ENCODE measurements around the gene GRIA1. TPM values are rescaled to one million over a fixed set of nuclear protein-coding genes. Genes with fewer than 3 reads are reported as not detected.

GRIA1 gene
- total and polyA plus RNA-seq, 2 of the 4 experiments (the other 2 are of a cell fraction) = 0.48 to 1.3 TPM

GRCh38 chr5:153486771-153487170, 3.7 kb upstream of the GRIA1 start:
- no peak overlapping the region for H4K8ac ChIP-seq (ENCODE audit: low read depth in 2 of 2, low read length in 2 of 2)
- intact Hi-C loops (cut with micrococcal nuclease) = no loop called here
- no peaks in the 10 kb centered on the region for H3K9me3 ChIP-seq (ENCODE audit: control insufficient read depth, insufficient read depth, low read length)
- H3K4ac ChIP-seq (ENCODE audit: low read depth, low read length) = no peak overlapping the region
- ChIA-PET CTCF (no interaction called here), POLR2A (ENCODE audit: unreplicated experiment) (no interaction called here)
- H3K4me1 ChIP-seq (ENCODE audit: control insufficient read depth, insufficient read depth, low read length) = no peaks in the 10 kb centered on the region
- no peak overlapping the region for H2AK9ac ChIP-seq (replicated peaks; ENCODE audit: low read depth, low read length, poor library complexity)
- H3K36me3 ChIP-seq (ENCODE audit: control insufficient read depth, insufficient read depth, low read length) = no peaks in the 10 kb centered on the region
- ATAC-seq (ENCODE audit: low read depth) (no peak), DNase-seq (no peak)
- no peak overlapping the region for H4K91ac ChIP-seq (ENCODE audit: insufficient read depth, low read depth, low read length)
- no peak overlapping the region for H3K56ac ChIP-seq (ENCODE audit: extremely low read depth, insufficient read depth, low read length)
- in situ Hi-C loops (cut with MboI; ENCODE audit: low sequenced_read_pairs) = loop anchor here (10.0 kb wide), 1 partner anchor 478 kb away; no protein-coding TSS in a partner anchor
- H2BK120ac ChIP-seq (ENCODE audit: low read depth, low read length) = no peak overlapping the region
- no peak overlapping the region for H2AK5ac ChIP-seq (ENCODE audit: low read depth, low read length)
- H3K4me2 ChIP-seq (ENCODE audit: low read depth, low read length) = no peak overlapping the region
- no peak overlapping the region for H2BK15ac ChIP-seq (ENCODE audit: low read depth, low read length)
- H3K27ac ChIP-seq (ENCODE audit: insufficient read depth, low read length) = no peak overlapping the region
- dilution Hi-C loops (cut with HindIII; ENCODE audit: low sequenced_read_pairs, unreplicated experiment) = no loop called here
- no peak overlapping the region for H3K4me3 ChIP-seq (ENCODE audit: insufficient read depth, low read depth, low read length)
- no peaks in the 10 kb centered on the region for H3K79me1 ChIP-seq (ENCODE audit: low read depth in 1 of 2, low read length in 2 of 2)
- TF ChIP-seq FOS (IDR thresholded peaks at IDR 0.05; ENCODE audit: low read depth, low read length) = no peak
- TF ChIP-seq CEBPB (IDR thresholded peaks at IDR 0.05; ENCODE audit: low read depth, low read length) = no peak
- TF ChIP-seq USF2 (IDR thresholded peaks at IDR 0.05; ENCODE audit: low read depth, low read length) = no peak
- TF ChIP-seq RCOR1 (IDR thresholded peaks at IDR 0.05; ENCODE audit: insufficient replicate concordance, low read length) = no peak
- no peak for TF ChIP-seq POLR2A (IDR thresholded peaks at IDR 0.05; ENCODE audit: low read depth, low read length)
- TF ChIP-seq BHLHE40 (IDR thresholded peaks at IDR 0.05; ENCODE audit: low read depth, low read length) = no peak
- TF ChIP-seq RFX5 (IDR thresholded peaks at IDR 0.05; ENCODE audit: low read depth, low read length) = no peak
- TF ChIP-seq SMC3 (IDR thresholded peaks at IDR 0.05; ENCODE audit: low read depth, low read length) = no peak
- no peak for TF ChIP-seq CTCF (conservative IDR thresholded peaks at IDR 0.05; ENCODE audit: low read depth, low read length)
- TF ChIP-seq MAFK (IDR thresholded peaks at IDR 0.05; ENCODE audit: low read depth, low read length) = no peak
- no peak for TF ChIP-seq CHD1 (IDR thresholded peaks at IDR 0.05; ENCODE audit: low read depth, low read length)
- TF ChIP-seq ELK1 (IDR thresholded peaks at IDR 0.05; ENCODE audit: borderline replicate concordance, low read depth, low read length) = no peak
- no peak for TF ChIP-seq MXI1 (IDR thresholded peaks at IDR 0.05; ENCODE audit: borderline replicate concordance, low read depth, low read length)
- H2AFZ ChIP-seq (replicated peaks; ENCODE audit: low read length, poor library complexity) = no peak overlapping the region
- no peak overlapping the region for H2BK20ac ChIP-seq (ENCODE audit: low read depth, low read length)
- H4K20me1 ChIP-seq (ENCODE audit: insufficient read depth, low read length) = no peaks in the 10 kb centered on the region
- no peaks in the 10 kb centered on the region; the same call in 1 of the 2 replicates for H3K27me3 ChIP-seq (ENCODE audit: control insufficient read depth, insufficient read depth, low read length)
- H3K9me1 ChIP-seq (ENCODE audit: insufficient read depth, low read length) = no peaks in the 10 kb centered on the region
- no peak overlapping the region for H3K18ac ChIP-seq (ENCODE audit: low read depth, low read length)
- no peak overlapping the region for H3K23ac ChIP-seq (ENCODE audit: low read depth, low read length)
- H2BK5ac ChIP-seq (ENCODE audit: low read depth, low read length, poor library complexity, severe bottlenecking) = no peak overlapping the region
- no TSS peak for BruUV-seq (replicated peaks)
- no peak overlapping the region for H4K5ac ChIP-seq (ENCODE audit: low read depth, low read length)
- H3K9ac ChIP-seq (ENCODE audit: low read depth, low read length) = no peak overlapping the region
- WGBS, 2 experiments (ENCODE audit: extremely low coverage in 2 of 2, insufficient read length in 1 of 2) = no CpG with 5 or more reads among the region's 2 CpGs
- H3K14ac ChIP-seq (replicated peaks; ENCODE audit: low read depth, low read length) = no peak overlapping the region
